ENCODE results near the gene SPEF1. TPM values are rescaled to one million over a fixed set of nuclear protein-coding genes. Genes with fewer than 3 reads are reported as not detected.
"Not testable (repeated sequence)": the region's sequence is repeated elsewhere in the genome, so short reads cannot be mapped to it uniquely, and the experiment has no call there.

SPEF1 gene
- total and polyA plus RNA-seq, 4 experiments from 2014 or later, result 0.15 TPM; not detected in 3

GRCh38 chr20:3794701-3795420 lies 13.6 kb upstream of the SPEF1 start:
- ChIA-PET CTCF (ENCODE audit: partially characterized antibody) (interaction anchor here (1.0 to 3.5 kb wide), 6 partner anchors 16 to 60 kb away, joined by 3 to 36 read pairs (median 10); partner anchors contain the start of gene AP5S1), POLR2A (ENCODE audit: partially characterized antibody) (interaction anchor here (1.9 to 3.0 kb wide), 4 partner anchors 8 to 60 kb away, joined by 7 to 36 read pairs (median 10); partner anchors contain the start of genes CENPB and SPEF1)
- peaks cover 4% of the 10 kb centered on the region for H3K36me3 ChIP-seq (ENCODE audit: insufficient read depth, low read length)
- no peak for DNase-seq
- Mint-ChIP-seq H3K27ac (peak overlapping the region; percentile 94 to 98 (median 97)), H3K27me3 (no peaks in the 10 kb centered on the region), H3K9me3 (peaks cover 0 to 1% (median 0%) of the 10 kb centered on the region in 8 donors), H3K36me3 (peaks cover 29 to 33% of the 10 kb centered on the region in 2 donors), H3K4me3 (peak overlapping the region; percentile 89 to 95 (median 92)), H3K4me1 (peaks cover 21 to 45% (median 30%) of the 10 kb centered on the region in 4 donors)
- intact Hi-C loops (cut with micrococcal nuclease), result loop anchor here (2.0 kb wide), 1 partner anchor 60 kb away; no protein-coding TSS in a partner anchor
- peak overlapping the region; percentile 66 to 91 for H3K4me3 ChIP-seq (ENCODE audit: low read length in 2 of 2)
- H3K9me3 ChIP-seq (ENCODE audit: control insufficient read depth in 1 of 2, low read length in 2 of 2), result no peaks in the 10 kb centered on the region
- peak overlapping the region; percentile 86 for H3K27ac ChIP-seq (ENCODE audit: low read depth, low read length)
- no peaks in the 10 kb centered on the region for H3K27me3 ChIP-seq (ENCODE audit: insufficient read depth, low read length)
- H3K4me1 ChIP-seq (ENCODE audit: insufficient read depth, low read length), result peaks cover 29% of the 10 kb centered on the region

- Mint-ChIP-seq H3K27ac (peak overlapping the region in 2 of 7 donors; percentile 59 to 73), H3K4me3 (peak overlapping the region in 2 of 8 donors; percentile 21 to 26), H3K36me3 (peaks cover 24 to 28% of the 10 kb centered on the region in 2 donors), H3K4me1 (peaks cover 18 to 38% (median 25%) of the 10 kb centered on the region in 4 donors)
- not testable (repeated sequence) for H3K36me3 ChIP-seq (ENCODE audit: insufficient read depth, low read length); DNase-seq; H3K27me3 ChIP-seq (ENCODE audit: insufficient read depth, low read length); H3K4me3 ChIP-seq (ENCODE audit: low read length in 2 of 2); H3K9me3 ChIP-seq (ENCODE audit: control insufficient read depth in 1 of 2, low read length in 2 of 2); H3K27me3 Mint-ChIP-seq; H3K9me3 Mint-ChIP-seq; H3K27ac ChIP-seq (ENCODE audit: low read depth, low read length)
- ChIA-PET POLR2A (ENCODE audit: partially characterized antibody) (interaction anchor here (1.9 to 2.3 kb wide), 2 partner anchors 13 to 61 kb away, joined by 9 to 10 read pairs; partner anchors contain the start of gene SPEF1), CTCF (ENCODE audit: partially characterized antibody) (interaction anchor here (3.5 kb wide), 1 partner anchor 17 kb away, joined by 36 read pairs; no protein-coding TSS in a partner anchor)
- H3K4me1 ChIP-seq (ENCODE audit: insufficient read depth, low read length), result peaks cover 22% of the 10 kb centered on the region
- intact Hi-C loops (cut with micrococcal nuclease), result loop anchor here (2.0 kb wide), 1 partner anchor 61 kb away; no protein-coding TSS in a partner anchor
These were observed 12.9 kb upstream of the SPEF1 start for GRCh38 chr20:3794168-3794567.

GRCh38 chr20:3789201-3789600 lies 8.0 kb upstream of the SPEF1 start:
- H3K27me3 Mint-ChIP-seq; DNase-seq; H3K9me3 Mint-ChIP-seq; H3K27ac ChIP-seq (ENCODE audit: low read depth, low read length); H3K9me3 ChIP-seq (ENCODE audit: control insufficient read depth in 1 of 2, low read length in 2 of 2); H3K36me3 ChIP-seq (ENCODE audit: insufficient read depth, low read length); intact Hi-C loops (cut with micrococcal nuclease); H3K27me3 ChIP-seq (ENCODE audit: insufficient read depth, low read length); H3K36me3 Mint-ChIP-seq; H3K4me3 ChIP-seq (ENCODE audit: low read length in 2 of 2): not testable (repeated sequence)
- H3K4me1 ChIP-seq (ENCODE audit: insufficient read depth, low read length), result peaks cover 35% of the 10 kb centered on the region
- Mint-ChIP-seq H3K4me3 (peak overlapping the region in 3 of 8 donors; percentile 10 to 70 (median 60)), H3K27ac (peak overlapping the region in 2 of 7 donors; percentile 19 to 88), H3K4me1 (peaks cover 19 to 34% (median 27%) of the 10 kb centered on the region in 4 donors)
- POLR2A ChIA-PET (ENCODE audit: partially characterized antibody), result interaction anchor here (0.6 to 10.0 kb wide), 5 partner anchors 10 to 294 kb away, joined by 3 to 180 read pairs (median 37); partner anchors contain the start of gene AP5S1
- CTCF ChIA-PET (ENCODE audit: partially characterized antibody), result interaction anchor here (5.6 kb wide), 1 partner anchor 66 kb away, joined by 61 read pairs; no protein-coding TSS in a partner anchor

GRCh38 chr20:3788685-3789155 lies 7.5 kb upstream of the SPEF1 start:
- ChIA-PET CTCF (ENCODE audit: partially characterized antibody) (interaction anchor here (1.2 to 5.6 kb wide), 4 partner anchors 21 to 69 kb away, joined by 5 to 61 read pairs (median 16); partner anchors contain the start of gene ADISSP), POLR2A (ENCODE audit: partially characterized antibody) (interaction anchor here (0.6 to 10.0 kb wide), 5 partner anchors 11 to 294 kb away, joined by 3 to 180 read pairs (median 37); partner anchors contain the start of gene AP5S1)
- no peak for DNase-seq
- H3K4me1 ChIP-seq (ENCODE audit: insufficient read depth, low read length), result peaks cover 37% of the 10 kb centered on the region
- H3K27ac Mint-ChIP-seq, result peak overlapping the region in 4 of 7 donors; percentile 19 to 88 (median 74)
- no peaks in the 10 kb centered on the region for H3K36me3 ChIP-seq (ENCODE audit: insufficient read depth, low read length)
- H3K27ac ChIP-seq (ENCODE audit: low read depth, low read length), result no peak overlapping the region
- intact Hi-C loops (cut with micrococcal nuclease), result no loop called here
- peak overlapping the region; percentile 10 to 81 (median 62) for H3K4me3 Mint-ChIP-seq
- no peak overlapping the region for H3K4me3 ChIP-seq (ENCODE audit: low read length in 2 of 2)
- no peaks in the 10 kb centered on the region for H3K27me3 Mint-ChIP-seq
- peaks cover 0 to 2% (median 0%) of the 10 kb centered on the region in 8 donors for H3K9me3 Mint-ChIP-seq
- H3K27me3 ChIP-seq (ENCODE audit: insufficient read depth, low read length), result no peaks in the 10 kb centered on the region
- H3K4me1 Mint-ChIP-seq, result peaks cover 18 to 33% (median 27%) of the 10 kb centered on the region in 4 donors
- no peaks in the 10 kb centered on the region for H3K9me3 ChIP-seq (ENCODE audit: control insufficient read depth in 1 of 2, low read length in 2 of 2)
- H3K36me3 Mint-ChIP-seq, result peaks cover 0 to 4% of the 10 kb centered on the region in 2 donors

- peak overlapping the region; percentile 3 to 28 for H3K4me3 ChIP-seq (ENCODE audit: low read length in 2 of 2)
- H3K9me3 ChIP-seq (ENCODE audit: control insufficient read depth in 1 of 2, low read length in 2 of 2), result no peaks in the 10 kb centered on the region
- peaks cover 23 to 39% (median 30%) of the 10 kb centered on the region in 4 donors for H3K4me1 Mint-ChIP-seq
- H3K27ac Mint-ChIP-seq, result peak overlapping the region; percentile 52 to 87 (median 81)
- ChIA-PET POLR2A (ENCODE audit: partially characterized antibody) (interaction anchor here (0.6 to 10.0 kb wide), 13 partner anchors 9 to 119 kb away, joined by 3 to 180 read pairs (median 10); partner anchors contain the start of genes ADISSP, AP5S1, CDC25B and MAVS), CTCF (ENCODE audit: partially characterized antibody) (interaction anchor here (0.9 to 5.6 kb wide), 9 partner anchors 8 to 186 kb away, joined by 3 to 61 read pairs (median 5); partner anchors contain the start of genes ADISSP and CDC25B)
- intact Hi-C loops (cut with micrococcal nuclease), result loop anchor here (2.0 kb wide), 1 partner anchor 59 kb away; the partner anchor contains the start of gene MAVS
- no peaks in the 10 kb centered on the region for H3K27me3 Mint-ChIP-seq
- no peaks in the 10 kb centered on the region for H3K27me3 ChIP-seq (ENCODE audit: insufficient read depth, low read length)
- peak overlapping the region; percentile 54 to 78 (median 73) for H3K4me3 Mint-ChIP-seq
- no peak for DNase-seq
- peaks cover 37% of the 10 kb centered on the region for H3K4me1 ChIP-seq (ENCODE audit: insufficient read depth, low read length)
- H3K27ac ChIP-seq (ENCODE audit: low read depth, low read length), result peak overlapping the region; percentile 12
- H3K36me3 Mint-ChIP-seq, result peaks cover 0 to 4% of the 10 kb centered on the region in 2 donors
- no peaks in the 10 kb centered on the region for H3K36me3 ChIP-seq (ENCODE audit: insufficient read depth, low read length)
- H3K9me3 Mint-ChIP-seq, result peaks cover 0 to 2% (median 0%) of the 10 kb centered on the region in 8 donors
These were observed 6.2 kb upstream of the SPEF1 start for GRCh38 chr20:3787324-3788014.

- no peaks in the 10 kb centered on the region for H3K9me3 ChIP-seq (ENCODE audit: control insufficient read depth in 1 of 2, low read length in 2 of 2)
- H3K27ac Mint-ChIP-seq, result peak within 1 kb of the TSS; percentile 79 to 93 (median 88)
- peak within 1 kb of the TSS; percentile 74 to 87 (median 84) for H3K4me3 Mint-ChIP-seq
- peak within 1 kb of the TSS; percentile 12 for H3K27ac ChIP-seq (ENCODE audit: low read depth, low read length)
- H3K4me1 ChIP-seq (ENCODE audit: insufficient read depth, low read length), result peaks cover 37% of the 10 kb centered on the region
- H3K9me3 Mint-ChIP-seq, result peaks cover 0 to 2% (median 0%) of the 10 kb centered on the region in 8 donors
- peak within 1 kb of the TSS; percentile 29 to 38 for H3K4me3 ChIP-seq (ENCODE audit: low read length in 2 of 2)
- H3K36me3 ChIP-seq (ENCODE audit: insufficient read depth, low read length), result no peaks in the 10 kb centered on the region
- peak; percentile 82 to 94 (median 88) for DNase-seq
- peaks cover 0 to 4% of the 10 kb centered on the region in 2 donors for H3K36me3 Mint-ChIP-seq
- POLR2A ChIA-PET (ENCODE audit: partially characterized antibody), result interaction anchor here (1.0 to 10.0 kb wide), 16 partner anchors 8 to 299 kb away, joined by 3 to 180 read pairs (median 6); partner anchors contain the start of genes ADISSP, AP5S1, CDC25B and MAVS
- CTCF ChIA-PET (ENCODE audit: partially characterized antibody), result interaction anchor here (0.9 to 5.6 kb wide), 11 partner anchors 9 to 298 kb away, joined by 3 to 61 read pairs (median 5); partner anchors contain the start of genes ADISSP and CDC25B
- no peaks in the 10 kb centered on the region for H3K27me3 Mint-ChIP-seq
- peaks cover 23 to 41% (median 33%) of the 10 kb centered on the region in 4 donors for H3K4me1 Mint-ChIP-seq
- H3K27me3 ChIP-seq (ENCODE audit: insufficient read depth, low read length), result no peaks in the 10 kb centered on the region
- intact Hi-C loops (cut with micrococcal nuclease), result loop anchor here (1.0 to 2.0 kb wide), 5 partner anchors 10 to 299 kb away; partner anchors contain the start of genes AP5S1, CDC25B and MAVS
These were observed 5.5 kb upstream of the SPEF1 start, which contains the start of gene CENPB for GRCh38 chr20:3786665-3787323. Gene CENPB (minus strand): TSS chr20:3786740. CDS start chr20:3786483, 257 bp downstream.
